ENCODE results near the gene MICA. TPM values are rescaled to one million over a fixed set of nuclear protein-coding genes. Genes with fewer than 3 reads are reported as not detected.
A peak's percentile ranks its signal among the peaks of the same experiment; 100 is the strongest.

The MICA gene
- 10 to 100 TPM; 15.0 to 16.4 TPM for total RNA-seq

GRCh38 chr6:31403283-31404060 is at the start of gene MICA:
MICA (plus strand) TSS chr6:31403595; CDS start chr6:31403633, 38 bp downstream.
- Histone ChIP-seq H3K9me3 (no peaks in the 10 kb centered on the region), H3K4me3 (peak within 1 kb of the TSS; percentile 95), H3K4me1 (ENCODE audit: control insufficient read depth in 1 of 2, low read depth in 2 of 2) (peaks cover 39 to 53% of the 10 kb centered on the region in 2 donors), H3K27me3 (replicated peaks; ENCODE audit: insufficient read depth) (no peaks in the 10 kb centered on the region), H3K36me3 (no peaks in the 10 kb centered on the region), H3K27ac (peak within 1 kb of the TSS; percentile 95 to 99)
- DNase-seq (ENCODE audit: low spot score): peak; percentile 58
- peak; percentile 16 for TF ChIP-seq CTCF (IDR thresholded peaks at IDR 0.05)
- peak; percentile 45 for ATAC-seq (ENCODE audit: insufficient number of reproducible peaks, low FRiP score, low read depth)

GRCh38 chr6:31354158-31354863 is 49.1 kb upstream of the MICA start:
- no peak for TF ChIP-seq CTCF (IDR thresholded peaks at IDR 0.05)
- ATAC-seq (ENCODE audit: insufficient number of reproducible peaks, low FRiP score, low read depth) (no peak), DNase-seq (ENCODE audit: low spot score) (no peak)
- Histone ChIP-seq H3K4me1 (ENCODE audit: control insufficient read depth in 1 of 2, low read depth in 2 of 2) (peaks cover 0 to 15% of the 10 kb centered on the region in 2 donors), H3K9me3 (no peaks in the 10 kb centered on the region), H3K27me3 (replicated peaks; ENCODE audit: insufficient read depth) (no peaks in the 10 kb centered on the region), H3K36me3 (no peaks in the 10 kb centered on the region), H3K27ac (no peak overlapping the region), H3K4me3 (peak overlapping the region; percentile 91)

- H3K27me3 ChIP-seq (replicated peaks; ENCODE audit: insufficient read depth): no peaks in the 10 kb centered on the region
- no peaks in the 10 kb centered on the region for H3K36me3 ChIP-seq
- no peak for DNase-seq (ENCODE audit: low spot score)
- H3K4me1 ChIP-seq (ENCODE audit: control insufficient read depth in 1 of 2, low read depth in 2 of 2): peaks cover 0 to 15% of the 10 kb centered on the region in 2 donors
- no peak for ATAC-seq (ENCODE audit: insufficient number of reproducible peaks, low FRiP score, low read depth)
- peak overlapping the region; percentile 91 for H3K4me3 ChIP-seq
- H3K9me3 ChIP-seq: no peaks in the 10 kb centered on the region
- no peak for TF ChIP-seq CTCF (IDR thresholded peaks at IDR 0.05)
- no peak overlapping the region for H3K27ac ChIP-seq
Observed at GRCh38 chr6:31354864-31355582, 48.4 kb upstream of the MICA start.

- peak overlapping the region; percentile 91 for H3K4me3 ChIP-seq
- no peaks in the 10 kb centered on the region for H3K27me3 ChIP-seq (replicated peaks; ENCODE audit: insufficient read depth)
- H3K27ac ChIP-seq: no peak overlapping the region
- DNase-seq (ENCODE audit: low spot score) (no peak), ATAC-seq (ENCODE audit: insufficient number of reproducible peaks, low FRiP score, low read depth) (no peak)
- no peaks in the 10 kb centered on the region for H3K36me3 ChIP-seq
- no peak for TF ChIP-seq CTCF (IDR thresholded peaks at IDR 0.05)
- H3K4me1 ChIP-seq (ENCODE audit: control insufficient read depth in 1 of 2, low read depth in 2 of 2): peaks cover 0 to 15% of the 10 kb centered on the region in 2 donors
- no peaks in the 10 kb centered on the region for H3K9me3 ChIP-seq
Observed at GRCh38 chr6:31355583-31355948, 47.8 kb upstream of the MICA start.

Measured in thoracic aorta (tissue), 2 donors.